ENCODE measurements around the gene MMP15. TPM values are rescaled to one million over a fixed set of nuclear protein-coding genes. Genes with fewer than 3 reads are reported as not detected.

Gene MMP15
- total RNA-seq, 2 experiments from 2014 or later, result 0.25 to 0.63 TPM

- Mint-ChIP-seq H3K27me3 (no peaks in the 10 kb centered on the region), H3K27ac (no peak overlapping the region), H3K4me3 (no peak overlapping the region), H3K36me3 (ENCODE audit: low read depth) (no peaks in the 10 kb centered on the region), H3K9me3 (no peaks in the 10 kb centered on the region), H3K4me1 (ENCODE audit: low read depth) (no peaks in the 10 kb centered on the region)
- TF ChIP-seq, protein P1, sequence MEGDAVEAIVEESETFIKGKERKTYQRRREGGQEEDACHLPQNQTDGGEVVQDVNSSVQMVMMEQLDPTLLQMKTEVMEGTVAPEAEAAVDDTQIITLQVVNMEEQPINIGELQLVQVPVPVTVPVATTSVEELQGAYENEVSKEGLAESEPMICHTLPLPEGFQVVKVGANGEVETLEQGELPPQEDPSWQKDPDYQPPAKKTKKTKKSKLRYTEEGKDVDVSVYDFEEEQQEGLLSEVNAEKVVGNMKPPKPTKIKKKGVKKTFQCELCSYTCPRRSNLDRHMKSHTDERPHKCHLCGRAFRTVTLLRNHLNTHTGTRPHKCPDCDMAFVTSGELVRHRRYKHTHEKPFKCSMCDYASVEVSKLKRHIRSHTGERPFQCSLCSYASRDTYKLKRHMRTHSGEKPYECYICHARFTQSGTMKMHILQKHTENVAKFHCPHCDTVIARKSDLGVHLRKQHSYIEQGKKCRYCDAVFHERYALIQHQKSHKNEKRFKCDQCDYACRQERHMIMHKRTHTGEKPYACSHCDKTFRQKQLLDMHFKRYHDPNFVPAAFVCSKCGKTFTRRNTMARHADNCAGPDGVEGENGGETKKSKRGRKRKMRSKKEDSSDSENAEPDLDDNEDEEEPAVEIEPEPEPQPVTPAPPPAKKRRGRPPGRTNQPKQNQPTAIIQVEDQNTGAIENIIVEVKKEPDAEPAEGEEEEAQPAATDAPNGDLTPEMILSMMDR (IDR thresholded peaks at IDR 0.05), result no peak
- ChIA-PET CTCF (no interaction called here), POLR2A (no interaction called here)
- ATAC-seq, result no peak
- intact Hi-C loops (cut with micrococcal nuclease), result no loop called here
- DNase-seq, result no peak
Measured at GRCh38 chr16:58056580-58056979, 31.0 kb downstream of the MMP15 start.

GRCh38 chr16:58057121-58057520 lies 31.6 kb downstream of the MMP15 start:
- H3K27me3 Mint-ChIP-seq, result no peaks in the 10 kb centered on the region
- H3K27ac Mint-ChIP-seq, result no peak overlapping the region
- DNase-seq, result no peak

GRCh38 chr16:58057784-58058183 lies 32.2 kb downstream of the MMP15 start:
- H3K9me3 Mint-ChIP-seq, result no peaks in the 10 kb centered on the region
- intact Hi-C loops (cut with micrococcal nuclease), result no loop called here

More at GRCh38 chr16:58057121-58057520, 31.6 kb downstream of the MMP15 start:
- CTCF ChIA-PET, result no interaction called here
- Mint-ChIP-seq H3K9me3 (no peaks in the 10 kb centered on the region), H3K4me1 (ENCODE audit: low read depth) (no peaks in the 10 kb centered on the region), H3K4me3 (no peak overlapping the region), H3K36me3 (ENCODE audit: low read depth) (no peaks in the 10 kb centered on the region)
- intact Hi-C loops (cut with micrococcal nuclease), result no loop called here
- TF ChIP-seq, protein P1 (IDR thresholded peaks at IDR 0.05), result no peak
- POLR2A ChIA-PET, result no interaction called here
- no peak for ATAC-seq

DNA sequence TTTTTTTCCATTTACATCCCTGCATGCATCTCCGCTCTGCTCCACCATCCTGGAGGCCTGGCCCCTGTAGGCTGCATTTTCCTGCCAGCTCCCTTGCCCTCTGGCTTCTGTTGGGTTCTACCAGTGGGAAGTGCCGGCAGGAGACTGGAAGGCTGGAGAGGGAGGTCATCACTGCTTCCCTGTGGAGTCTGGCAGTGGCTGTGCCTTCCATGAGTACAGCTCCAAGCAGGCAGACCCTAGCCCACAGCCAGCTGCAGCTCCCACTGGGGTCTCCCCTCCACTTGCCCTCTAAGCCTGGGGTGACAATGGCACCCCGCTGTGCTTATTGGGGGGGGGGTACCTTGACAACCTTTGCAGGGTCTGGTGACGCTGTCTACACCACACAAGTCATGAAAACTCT lies 37.3 kb downstream of the MMP15 start:
- CTCF ChIA-PET, result no interaction called here
- no peak for ATAC-seq
- H3K27ac Mint-ChIP-seq, result no peak overlapping the region

More at GRCh38 chr16:58057784-58058183, 32.2 kb downstream of the MMP15 start:
- no peak overlapping the region for H3K4me3 Mint-ChIP-seq
- H3K27me3 Mint-ChIP-seq, result no peaks in the 10 kb centered on the region
- CTCF ChIA-PET, result no interaction called here
- no peak overlapping the region for H3K27ac Mint-ChIP-seq
- DNase-seq, result no peak
- no peaks in the 10 kb centered on the region for H3K36me3 Mint-ChIP-seq (ENCODE audit: low read depth)
- POLR2A ChIA-PET, result no interaction called here
- H3K4me1 Mint-ChIP-seq (ENCODE audit: low read depth), result no peaks in the 10 kb centered on the region
- TF ChIP-seq, protein P1 (IDR thresholded peaks at IDR 0.05), result no peak
- ATAC-seq, result no peak

DNA sequence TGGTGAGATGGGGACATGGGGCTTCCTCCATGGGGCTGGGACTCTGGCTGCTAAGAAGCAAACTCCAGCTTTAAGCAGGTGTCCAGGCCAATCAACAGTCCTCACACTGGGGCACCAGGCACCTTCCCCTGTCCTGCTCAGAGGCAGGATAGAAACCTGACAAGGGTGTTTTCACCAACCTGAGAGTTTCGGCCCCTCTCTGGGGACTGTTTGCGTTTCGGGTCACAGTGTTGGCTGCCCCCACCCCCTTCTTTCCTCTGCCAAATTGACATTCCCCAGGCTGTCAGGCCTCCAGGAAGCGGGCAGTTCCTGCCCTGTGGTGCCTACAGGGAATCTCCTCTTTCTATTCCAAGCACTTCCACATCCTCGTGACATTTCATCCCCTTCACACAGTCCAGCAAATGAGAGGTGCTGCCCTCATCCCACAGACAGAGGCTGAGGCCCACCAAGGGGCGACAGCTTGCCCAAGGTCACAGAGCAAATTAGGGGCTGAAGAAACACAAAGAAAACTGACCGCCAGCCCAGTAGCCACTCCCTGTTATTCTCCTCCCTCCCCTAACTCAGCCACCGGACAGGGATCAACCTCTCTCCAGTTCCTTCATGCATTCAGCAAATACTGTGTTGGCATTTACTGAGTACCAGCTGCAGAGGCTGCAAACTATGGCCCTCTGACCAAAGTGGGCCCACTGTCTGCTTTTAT lies 38.0 kb downstream of the MMP15 start:
- TF ChIP-seq, protein P1 (IDR thresholded peaks at IDR 0.05), result no peak
- Mint-ChIP-seq H3K36me3 (ENCODE audit: low read depth) (no peaks in the 10 kb centered on the region), H3K27ac (no peak overlapping the region), H3K9me3 (no peaks in the 10 kb centered on the region), H3K27me3 (no peaks in the 10 kb centered on the region), H3K4me1 (ENCODE audit: low read depth) (no peaks in the 10 kb centered on the region), H3K4me3 (no peak overlapping the region)
- ChIA-PET POLR2A (no interaction called here), CTCF (no interaction called here)
- intact Hi-C loops (cut with micrococcal nuclease), result no loop called here
- DNase-seq (no peak), ATAC-seq (no peak)

More for the DNA sequence above, 37.3 kb downstream of the MMP15 start:
- H3K4me1 Mint-ChIP-seq (ENCODE audit: low read depth), result no peaks in the 10 kb centered on the region
- H3K9me3 Mint-ChIP-seq, result no peaks in the 10 kb centered on the region
- TF ChIP-seq, protein P1 (IDR thresholded peaks at IDR 0.05), result no peak
- no peak overlapping the region for H3K4me3 Mint-ChIP-seq
- H3K36me3 Mint-ChIP-seq (ENCODE audit: low read depth), result no peaks in the 10 kb centered on the region
- H3K27me3 Mint-ChIP-seq, result no peaks in the 10 kb centered on the region
- intact Hi-C loops (cut with micrococcal nuclease), result no loop called here
- POLR2A ChIA-PET, result no interaction called here
- DNase-seq, result no peak
